B cell (primary cell): ENCODE data around the gene ABCB7. TPM values are rescaled to one million over a fixed set of nuclear protein-coding genes. Genes with fewer than 3 reads are reported as not detected.

Source experiments
- ATAC-seq: fragments of 200-7000 bp; cut with Tn5 transposase; one replicate; pipeline ENCODE4 v1.10.0; 2021; ENCODE audit warnings: low read depth, mild to moderate bottlenecking, moderate number of reproducible peaks, moderate library complexity
- CTCF ChIA-PET: fragments of 350-600 bp; sonication (Branson Sonifier 250); formaldehyde crosslinking; loops from one replicate; lab custom pipeline; 2021; ENCODE audit warnings: antibody characterized with exemption, inconsistent platforms; lab: Charles Lee
- POLR2A ChIA-PET: fragments of 350-600 bp; sonication (Branson Sonifier 250); formaldehyde crosslinking; loops from one replicate; lab custom pipeline; 2021; ENCODE audit warnings: antibody characterized with exemption; lab: Charles Lee
- DNase-seq: peaks from one replicate; pipeline ENCODE4 v3.0.0; 2013
- H2AFZ ChIP-seq: 2 replicates; pipeline ENCODE4 v1.6.1; 2012; ENCODE audit warnings: mild to moderate bottlenecking, low read depth, low read length; ENCODE audit not compliant: insufficient read depth, poor library complexity, severe bottlenecking
- H3K27ac ChIP-seq, 2 donors: 1 replicate in 1 of 2; 2 replicates in 1 of 2; pipeline ENCODE4 v1.5.1; 2012 to 2013; ENCODE audit warnings: low read length in 2 of 2, mild to moderate bottlenecking in 2 of 2, moderate library complexity in 1 of 2
- H3K27me3 ChIP-seq, 4 experiments: fragments of 200-600 bp in 1 of 4; sonication (generic) in 1 of 4; replicated peaks in 1 of 4; 1 replicate in 2 of 4; 2 replicates in 2 of 4; pipeline versions ENCODE4 v1.6.1 to v1.7.0; 2013 to 2016; ENCODE audit warnings: low read length in 3 of 4, mild to moderate bottlenecking in 2 of 4, mixed read lengths in 1 of 4, moderate library complexity in 1 of 4; ENCODE audit not compliant: insufficient read depth in 4 of 4, control insufficient read depth in 3 of 4; ENCODE audit errors: control extremely low read depth in 1 of 4
- H3K36me3 ChIP-seq, 2 experiments: replicated peaks in 1 of 2; 1 replicate in 1 of 2; 2 replicates in 1 of 2; pipeline versions ENCODE4 v1.6.1 to v1.7.1; 2013; ENCODE audit warnings: low read length in 1 of 2; ENCODE audit not compliant: insufficient read depth in 2 of 2, control insufficient read depth in 1 of 2; ENCODE audit errors: control extremely low read depth in 1 of 2, extremely low read depth in 1 of 2
- H3K4me1 ChIP-seq, 2 donors: fragments of 200-600 bp in 1 of 2; sonication (generic) in 1 of 2; 1 replicate in 1 of 2; 2 replicates in 1 of 2; pipeline versions ENCODE4 v1.5.1 to v1.6.1; 2013 to 2017; ENCODE audit warnings: low read length in 2 of 2; ENCODE audit not compliant: control insufficient read depth in 2 of 2, insufficient read depth in 2 of 2
- H3K4me2 ChIP-seq: replicated peaks from 2 replicates; pipeline ENCODE3; 2012; ENCODE audit warnings: mild to moderate bottlenecking, low read depth, low read length; ENCODE audit not compliant: poor library complexity, severe bottlenecking
- H3K4me3 ChIP-seq, 5 experiments: fragments of 200-600 bp in 1 of 5; sonication (generic) in 1 of 5; 1 replicate in 3 of 5; 2 replicates in 2 of 5; pipeline versions ENCODE4 v1.5.1 to v1.7.0; 2011 to 2016; ENCODE audit warnings: low read length in 4 of 5, mild to moderate bottlenecking in 4 of 5, low read depth in 2 of 5, control low read depth in 1 of 5, moderate library complexity in 1 of 5; ENCODE audit not compliant: insufficient read depth in 1 of 5; ENCODE audit errors: control extremely low read depth in 1 of 5, extremely low read depth in 1 of 5
- H3K79me2 ChIP-seq: fragments of 200-600 bp; sonication (generic); one replicate; pipeline ENCODE4 v1.6.0; 2016; ENCODE audit warnings: low read length; ENCODE audit not compliant: control insufficient read depth, insufficient read depth
- H3K9ac ChIP-seq: fragments of 200-600 bp; sonication (generic); 2 replicates; pipeline ENCODE4 v1.6.1; 2017; ENCODE audit warnings: mild to moderate bottlenecking, low read length, moderate library complexity
- H3K9me3 ChIP-seq, 3 donors: one replicate each; pipeline versions ENCODE4 v1.6.1 to v1.7.1; 2013; ENCODE audit warnings: low read length in 2 of 3; ENCODE audit not compliant: control insufficient read depth in 2 of 3, insufficient read depth in 1 of 3; ENCODE audit errors: control extremely low read depth in 1 of 3
- H4K20me1 ChIP-seq: 2 replicates; pipeline ENCODE4 v1.6.0; 2012; ENCODE audit warnings: mild to moderate bottlenecking, low read length; ENCODE audit not compliant: insufficient read depth, control insufficient read depth, poor library complexity, severe bottlenecking
- H3K27ac Mint-ChIP-seq: one replicate; pipeline ENCODE4 v1.8.0; 2021; ENCODE audit warnings: mixed read lengths
- H3K27me3 Mint-ChIP-seq: one replicate; pipeline ENCODE4 v1.8.0; 2021; ENCODE audit warnings: mixed read lengths
- H3K4me1 Mint-ChIP-seq: one replicate; pipeline ENCODE4 v1.8.0; 2021; ENCODE audit warnings: mixed read lengths
- H3K4me3 Mint-ChIP-seq: one replicate; pipeline ENCODE4 v1.8.0; 2021; ENCODE audit warnings: mixed read lengths
- H3K9me3 Mint-ChIP-seq: one replicate; pipeline ENCODE4 v1.8.0; 2022; ENCODE audit warnings: mixed read lengths; ENCODE audit not compliant: insufficient read depth
- CTCF ChIP-seq: fragments of 200-600 bp; IDR thresholded peaks from one replicate; pipeline ENCODE4 v1.8.0; 2022; ENCODE audit warnings: antibody characterized with exemption, mild to moderate bottlenecking
- EZH2 ChIP-seq: IDR thresholded peaks from 2 replicates; pipeline ENCODE4 v1.6.1; 2012; ENCODE audit warnings: borderline replicate concordance, low read depth, mild to moderate bottlenecking, moderate library complexity, low read length; ENCODE audit not compliant: insufficient read depth, poor library complexity, severe bottlenecking
- WGBS: methylation state at CpG from one replicate; pipeline ENCODE4 v1.1.5; 2013; ENCODE audit warnings: missing lambda C conversion rate; ENCODE audit not compliant: insufficient coverage; 5-methylcytosine and 5-hydroxymethylcytosine counted together
- intact Hi-C: fragments of 100-400 bp; cut with micrococcal nuclease; formaldehyde crosslinking; loops from one replicate; pipeline ENCODE4 v1.10.0; 2022
- polyA plus RNA-seq: library from polyadenylated mRNA; depleted of rRNA; stranded (reverse); fragments of >200 nt; gene quantifications from 2 replicates; pipeline ENCODE4 v1.2.3, GENCODE V29; 2012
- small RNA-seq: library from RNA; depleted of rRNA; stranded (forward); fragments of <200 nt; gene quantifications from one replicate; pipeline ENCODE3, GENCODE V24; 2012; ENCODE audit warnings: low replicate concordance, low read depth; ENCODE audit not compliant: insufficient read length
- total RNA-seq, 2 donors: library from RNA; stranded (reverse); fragments of 120-200 nt in 1 of 2; gene quantifications; 1 replicate in 1 of 2; 2 replicates in 1 of 2; pipeline versions ENCODE4 v1.2.3 to v1.2.4, GENCODE V29; 2013 to 2022

Gene ABCB7
- total and polyA plus RNA-seq, 2 donors (not counting 1 experiment from before 2014, with no cell fraction given): 17.8 to 34.7 TPM

GRCh38 chrX:75038925-75039324, 117.2 kb downstream of the ABCB7 start:
- Histone ChIP-seq H3K9me3 (no peaks in the 10 kb centered on the region), H3K4me1 (no peaks in the 10 kb centered on the region), H3K36me3 (no peaks in the 10 kb centered on the region), H2AFZ (no peak overlapping the region), H3K4me2 (no peak overlapping the region), H3K79me2 (no peaks in the 10 kb centered on the region), H3K4me3 (no peak overlapping the region), H4K20me1 (no peaks in the 10 kb centered on the region), H3K27me3 (no peaks in the 10 kb centered on the region), H3K27ac (no peak overlapping the region), H3K9ac (no peak overlapping the region)
- no peaks in the 10 kb centered on the region for H3K4me1 Mint-ChIP-seq
- DNase-seq (no peak), ATAC-seq (no peak)
- ChIA-PET CTCF (no interaction called here), POLR2A (no interaction called here)
- H3K27ac Mint-ChIP-seq: no peak overlapping the region
- 67% methylated on average over 1 of the region's 1 CpG for WGBS
- H3K27me3 Mint-ChIP-seq: no peaks in the 10 kb centered on the region
- intact Hi-C loops: no loop called here
- no peak for TF ChIP-seq CTCF
- TF ChIP-seq EZH2: no peak
- H3K9me3 Mint-ChIP-seq: peaks cover 3% of the 10 kb centered on the region
- no peak overlapping the region for H3K4me3 Mint-ChIP-seq

Small RNA genes lying within 50 kb of the gene (small RNA-seq; reads per million reads assigned to genes)
- gene BUD31P2 (not detected), gene RNU6-562P (not detected)

Other genes starting within 250 kb of the ABCB7 start
- 2.3 and 2.5 TPM in 2 replicates for gene NEXMIF, start 230.8 kb downstream of the ABCB7 start, total RNA-seq
- 0.04 and 0.18 TPM in 2 replicates for gene NEXMIF, start 230.8 kb downstream of the ABCB7 start, polyA plus RNA-seq
- gene UPRT, start 117.8 kb upstream of the ABCB7 start, total RNA-seq: 20.9 and 27.6 TPM in 2 replicates
- 11.2 and 12.7 TPM in 2 replicates for gene UPRT, start 117.8 kb upstream of the ABCB7 start, polyA plus RNA-seq